HG03066 (cell line): ENCODE measurements around the gene ITPK1.

ENCODE experiments used
- ATAC-seq: cut with Tn5 transposase; IDR thresholded peaks from one replicate; pipeline ENCODE4 v1.9.1; 2021; ENCODE audit warnings: low read depth; ENCODE audit not compliant: unreplicated experiment

The ITPK1 gene

DNA sequence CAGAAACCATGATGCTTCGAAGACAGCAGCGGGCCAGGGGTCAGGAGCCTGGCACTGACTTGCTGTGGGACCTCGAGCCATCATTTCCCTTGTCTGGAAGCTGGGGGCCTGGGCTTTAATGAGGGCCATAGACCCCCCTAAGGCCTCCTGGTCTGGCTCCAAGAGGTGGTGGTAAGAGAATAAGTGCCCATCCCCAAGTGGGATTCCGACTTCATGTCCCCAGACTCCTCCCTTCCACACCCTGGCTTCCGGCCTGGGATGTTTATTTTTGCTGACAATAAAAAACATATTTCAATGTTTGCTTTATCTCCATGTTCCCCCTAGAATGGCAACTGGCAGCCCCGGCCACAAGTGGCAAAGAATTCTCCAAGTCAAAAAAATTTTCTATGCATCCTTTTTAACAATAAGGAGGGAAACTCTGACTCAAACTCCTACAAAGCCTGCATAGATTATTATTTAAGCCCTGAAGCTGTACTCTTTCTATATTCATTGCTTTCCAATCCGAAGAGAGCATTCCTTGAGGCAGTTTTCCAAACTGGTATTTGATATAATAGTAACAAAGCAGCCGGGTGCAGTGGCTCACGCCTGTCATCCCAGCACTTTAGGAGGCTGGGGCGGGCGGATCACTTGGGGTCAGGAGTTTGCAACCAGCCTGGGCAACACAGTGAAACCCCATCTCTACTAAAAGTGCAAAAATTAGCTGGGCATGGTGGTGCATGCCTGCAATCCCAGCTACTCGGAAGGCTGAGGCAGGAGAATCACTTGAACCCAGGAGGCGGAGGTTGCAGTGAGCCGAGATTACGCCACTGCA is 84.0 kb downstream of the ITPK1 start:
- no peak for ATAC-seq

DNA sequence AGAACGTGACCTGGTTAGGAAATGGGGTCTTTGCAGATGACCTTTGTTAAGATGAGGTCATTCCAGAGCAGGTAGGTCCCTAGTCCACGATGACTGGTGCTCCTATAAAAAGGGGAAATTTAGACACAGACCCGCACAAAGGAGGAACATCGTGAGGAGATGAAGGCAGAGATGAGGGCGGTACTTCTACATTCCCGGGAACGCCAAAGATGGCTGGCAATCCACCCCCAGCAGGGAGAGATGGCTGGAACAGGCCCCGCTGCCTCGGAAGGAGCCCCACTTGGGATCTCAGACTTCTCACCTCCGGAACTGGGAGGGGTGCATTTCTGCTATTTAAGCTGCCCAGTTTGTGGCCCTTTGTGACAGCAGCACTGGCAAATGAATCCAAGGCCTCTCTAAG is 85.0 kb downstream of the ITPK1 start:
- no peak for ATAC-seq

DNA sequence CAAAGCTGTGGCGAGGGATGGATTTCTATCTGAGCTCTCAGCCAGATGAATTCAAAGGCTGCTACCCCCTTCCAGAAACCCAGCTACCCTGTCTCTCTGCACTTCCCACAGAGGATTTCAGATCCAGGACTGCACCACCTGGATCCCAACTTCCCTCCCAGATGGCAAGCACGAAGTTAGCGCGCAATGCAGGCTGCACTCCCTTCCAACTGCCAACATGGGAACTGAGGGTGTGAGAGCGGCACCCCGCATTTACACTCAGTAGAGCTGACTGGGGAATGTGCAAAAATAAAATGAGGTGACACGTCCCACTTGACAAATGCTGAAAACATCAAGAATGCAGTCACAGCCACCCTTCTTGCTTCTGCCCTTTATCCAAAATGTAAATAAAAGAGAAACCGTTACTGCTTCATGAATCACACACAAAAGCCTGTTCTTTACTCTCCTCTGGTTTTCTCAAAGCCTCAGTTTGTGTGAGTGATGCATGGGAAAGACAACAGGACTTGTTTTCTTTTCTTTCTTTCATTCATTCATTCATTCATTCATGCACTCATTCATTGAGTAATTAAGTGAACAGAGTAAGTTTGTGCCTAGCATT is 85.7 kb downstream of the ITPK1 start:
- no peak for ATAC-seq

DNA sequence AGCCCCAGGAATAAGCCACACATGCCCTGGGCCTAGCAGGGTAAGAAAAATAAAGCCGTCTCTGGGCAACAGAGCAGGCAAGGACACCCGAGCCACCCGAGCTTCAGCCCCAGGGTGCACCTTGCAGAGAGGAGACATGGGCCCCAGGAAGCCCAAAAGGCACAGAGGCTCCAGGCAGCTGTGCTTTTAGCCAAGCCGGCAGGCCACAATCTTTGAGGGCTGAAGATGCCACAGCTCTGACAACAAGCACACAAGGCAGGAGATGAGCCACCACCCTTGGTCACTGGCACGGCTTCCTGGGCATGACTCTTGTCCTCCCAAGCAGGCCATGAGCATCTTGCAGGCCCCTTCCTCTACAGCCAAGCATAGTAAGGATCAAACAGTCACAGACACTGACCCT is 86.3 kb downstream of the ITPK1 start:
- no peak for ATAC-seq

DNA sequence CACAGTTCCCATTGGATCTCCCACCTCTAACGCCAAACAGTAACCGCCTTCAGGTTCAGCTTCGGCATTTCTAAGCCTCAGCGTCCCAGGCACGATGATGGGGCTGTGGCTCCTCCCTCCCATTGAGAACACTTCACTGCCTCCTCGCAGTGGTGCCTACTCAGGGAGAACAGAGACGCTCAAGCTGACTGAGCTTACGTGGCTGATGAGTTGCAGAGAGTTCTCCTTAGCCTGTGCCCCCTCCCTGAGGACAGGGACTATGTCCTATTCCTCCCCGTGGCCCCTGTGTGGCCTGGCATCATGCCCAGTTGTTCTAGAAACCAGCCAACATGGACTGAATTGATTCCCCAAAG is 87.0 kb downstream of the ITPK1 start:
- ATAC-seq = no peak

DNA sequence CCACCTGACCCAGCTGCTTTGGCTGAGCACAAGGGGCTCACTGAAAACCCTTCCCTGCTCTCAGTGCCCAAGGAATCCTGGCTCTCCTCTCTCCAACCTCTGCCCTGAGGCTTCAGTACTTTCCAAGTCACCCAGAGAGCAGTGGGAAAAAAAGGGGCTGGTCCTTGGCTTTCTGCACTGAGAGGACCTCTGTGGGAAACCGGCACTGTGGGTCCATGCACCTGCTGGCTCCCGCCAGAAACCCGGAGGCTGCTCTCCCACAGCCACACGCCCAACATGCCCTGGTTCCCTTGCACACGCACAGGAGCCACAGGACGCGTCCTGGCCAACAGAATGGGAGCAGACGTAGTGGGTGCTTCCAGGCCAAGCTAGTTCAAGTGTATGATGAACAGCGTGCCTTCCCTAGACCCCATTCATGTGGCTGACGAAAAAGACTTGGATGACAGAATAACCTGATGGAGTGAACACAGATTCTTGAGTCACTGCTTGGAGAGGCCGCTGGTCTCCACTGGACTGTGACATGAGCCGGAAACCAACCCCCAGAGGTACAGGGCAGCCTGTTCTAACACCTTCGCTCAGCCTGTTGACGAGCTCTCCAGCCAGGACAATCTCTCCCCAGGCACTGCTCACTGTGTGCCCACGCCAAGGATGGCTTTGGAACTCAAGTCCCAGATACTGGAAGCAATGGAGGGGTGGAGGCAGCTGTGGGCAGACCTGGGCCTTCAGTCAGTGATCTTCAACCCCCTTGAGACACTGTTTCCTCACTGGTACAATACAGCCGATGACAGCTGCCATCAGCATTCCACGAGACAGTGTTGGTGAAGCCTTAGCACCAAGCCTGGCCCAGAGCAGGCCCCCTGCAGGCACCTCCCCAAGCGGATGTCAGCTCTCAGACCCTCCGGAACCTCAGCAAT is 87.7 kb downstream of the ITPK1 start:
- ATAC-seq = no peak

DNA sequence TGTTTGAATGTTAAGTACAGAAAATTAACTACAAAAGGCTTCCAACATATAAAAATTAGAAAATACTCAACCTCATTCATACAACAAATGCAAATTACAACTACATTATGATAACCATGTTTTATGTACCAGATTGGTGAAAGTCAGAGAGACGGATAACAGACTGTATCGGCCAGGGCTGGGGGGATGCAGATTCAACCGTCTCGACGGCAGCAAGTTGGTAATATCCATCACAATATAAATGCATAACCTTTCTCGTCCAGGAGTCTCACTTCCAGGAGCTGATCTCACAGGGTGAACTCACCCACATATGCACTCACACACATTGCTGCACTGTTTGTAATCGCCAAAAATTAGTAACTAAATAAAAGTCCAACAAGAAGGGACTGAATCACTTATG is 89.4 kb downstream of the ITPK1 start:
- no peak for ATAC-seq

DNA sequence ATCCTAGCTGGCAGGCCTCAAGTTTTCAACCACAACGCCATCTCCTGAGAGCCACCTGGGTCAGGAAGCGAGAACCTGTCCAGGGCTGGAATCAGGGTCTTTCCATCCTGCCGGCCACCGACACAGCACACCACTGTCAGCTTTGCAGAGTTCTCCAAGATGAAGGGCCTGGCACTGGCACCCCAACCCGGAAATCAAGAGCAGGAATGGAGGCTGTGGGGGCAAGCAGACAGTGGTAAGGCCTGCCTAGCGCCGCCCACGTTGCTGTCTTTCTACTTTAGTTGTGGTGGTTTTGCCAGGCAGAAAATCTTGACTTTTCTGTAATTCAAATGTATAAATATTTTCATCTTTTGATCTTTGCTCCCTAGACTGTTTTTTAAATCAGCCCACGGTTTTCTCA is 90.7 kb downstream of the ITPK1 start:
- no peak for ATAC-seq

DNA sequence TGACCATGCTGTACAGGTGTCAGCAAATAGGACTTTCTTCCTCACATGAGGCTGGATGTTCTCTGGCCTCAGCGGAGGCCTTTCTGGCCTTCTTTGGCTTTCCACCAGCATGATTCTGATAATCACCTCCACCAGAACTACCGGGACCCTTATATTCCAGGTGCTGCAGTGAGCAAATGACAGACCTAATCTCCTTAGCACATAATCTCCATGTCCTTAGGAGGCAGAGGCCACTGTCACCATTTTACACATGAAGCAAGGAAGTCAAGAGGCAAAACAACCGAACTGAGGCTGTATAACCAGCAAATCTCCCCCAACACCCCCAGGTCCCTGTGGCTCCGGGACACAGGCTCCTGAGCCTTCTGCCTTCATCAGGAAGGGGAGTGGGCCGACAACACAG is 91.2 kb downstream of the ITPK1 start:
- no peak for ATAC-seq

DNA sequence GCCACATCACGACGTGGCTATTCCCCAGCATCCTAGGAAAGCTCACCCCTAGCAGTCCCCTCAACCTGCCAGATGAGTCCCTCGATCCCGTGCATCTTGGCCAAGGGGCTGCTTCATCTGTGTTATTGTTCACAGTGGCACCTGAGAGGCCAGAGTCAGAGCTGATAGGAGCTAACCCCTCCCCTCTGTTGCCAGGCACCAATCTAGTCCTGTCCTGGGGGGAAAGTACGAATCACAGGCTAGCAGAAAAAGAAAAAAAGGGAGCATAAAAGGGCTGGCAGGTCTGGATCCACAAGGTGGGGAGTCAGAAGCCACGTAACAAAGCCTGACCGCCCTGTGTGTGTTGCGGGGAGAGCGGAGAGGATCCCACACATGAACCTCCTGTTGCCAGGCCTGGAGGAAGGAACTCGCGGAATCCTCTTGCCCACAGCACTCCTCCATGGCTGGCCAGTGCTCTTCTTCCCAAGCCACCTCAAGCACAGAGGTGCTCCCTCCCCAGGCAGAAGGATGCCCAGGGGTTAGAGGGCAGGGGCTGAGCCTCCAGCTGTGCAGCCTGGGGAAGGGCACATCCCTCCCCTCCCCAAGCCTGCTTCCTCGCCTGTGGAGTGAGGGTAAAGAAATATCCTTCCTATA is 91.8 kb downstream of the ITPK1 start:
- ATAC-seq = no peak

DNA sequence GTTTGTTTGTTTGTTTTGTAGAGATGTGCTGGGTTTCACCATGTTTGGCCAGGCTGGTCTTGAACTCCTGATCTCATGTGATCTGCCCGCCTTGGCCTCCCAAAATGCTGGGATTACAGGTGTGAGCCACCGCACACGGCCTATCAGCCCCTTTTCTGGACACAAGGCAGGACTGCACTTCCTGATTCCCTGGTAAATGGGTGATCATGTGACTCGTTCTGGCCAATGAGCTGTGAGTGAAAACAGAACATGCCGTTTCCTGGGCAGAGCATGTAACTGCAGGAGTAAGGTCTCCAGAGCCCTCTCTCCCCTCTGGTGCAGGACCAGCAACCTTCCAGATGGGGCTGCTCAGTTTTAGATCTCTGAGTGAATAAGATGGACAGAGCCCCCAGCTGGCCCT is 92.7 kb downstream of the ITPK1 start:
- no peak for ATAC-seq

DNA sequence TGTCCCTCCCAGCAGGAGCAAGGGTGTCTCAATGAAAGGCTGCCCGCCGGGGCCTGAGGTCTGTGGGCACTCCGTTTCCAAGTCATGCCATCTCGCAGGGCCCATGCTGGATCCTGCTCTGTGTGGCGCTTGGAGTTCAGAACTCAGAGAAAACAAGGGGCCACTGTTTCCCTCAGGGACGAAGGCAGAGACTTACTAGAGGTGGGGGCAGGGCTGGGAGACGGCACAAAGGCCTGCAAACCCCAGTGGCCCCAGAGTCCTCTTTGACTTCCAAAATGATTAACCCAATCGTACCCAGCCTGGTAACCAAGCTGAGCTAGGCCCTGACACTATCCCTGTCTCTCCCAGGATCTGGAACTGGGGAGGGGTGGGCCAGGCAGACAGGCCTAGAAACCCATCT is 95.8 kb downstream of the ITPK1 start:
- no peak for ATAC-seq

DNA sequence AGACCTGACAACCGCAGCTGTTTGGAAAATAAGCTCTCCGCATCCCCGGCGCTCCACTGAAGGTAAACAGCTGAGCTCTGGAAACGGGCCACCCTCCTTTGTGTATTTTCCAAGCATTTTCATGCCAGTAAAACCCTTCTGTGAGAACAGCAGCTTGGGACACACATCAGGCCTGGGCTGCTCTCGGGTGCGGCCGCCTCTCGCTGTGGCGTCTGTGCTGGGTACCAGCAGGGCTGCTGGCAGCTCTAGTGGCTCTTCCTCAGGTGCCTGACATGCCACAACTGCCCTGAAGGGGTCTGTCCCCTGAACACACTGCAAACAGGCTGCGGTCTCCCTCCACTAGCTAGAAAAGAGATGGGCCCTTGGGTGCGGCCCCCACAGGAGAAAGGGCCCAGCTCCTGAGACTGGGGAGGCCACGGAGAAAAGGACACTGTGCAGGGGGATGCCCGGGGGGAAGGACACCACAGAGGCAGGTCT is 96.3 kb downstream of the ITPK1 start:
- ATAC-seq = no peak

DNA sequence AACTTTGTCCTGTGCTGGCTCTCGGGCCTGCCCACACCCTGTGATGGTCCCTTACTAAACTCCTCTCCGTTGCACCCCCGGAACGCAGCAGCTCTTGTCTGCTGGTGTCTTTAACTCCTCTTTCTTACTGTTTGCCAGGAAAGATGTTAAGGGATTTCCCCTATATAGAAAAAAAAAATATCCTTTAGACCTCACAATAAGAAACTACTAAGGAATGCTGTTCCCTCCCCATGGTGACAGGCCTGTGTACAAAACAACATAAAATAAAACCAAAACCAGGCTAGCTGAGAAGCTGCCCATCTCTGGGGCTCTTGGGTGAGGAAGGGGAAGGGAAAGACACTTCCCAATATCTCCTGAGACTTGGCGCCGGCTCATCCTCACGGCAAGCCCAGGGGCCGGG is 97.4 kb downstream of the ITPK1 start:
- ATAC-seq = no peak

DNA sequence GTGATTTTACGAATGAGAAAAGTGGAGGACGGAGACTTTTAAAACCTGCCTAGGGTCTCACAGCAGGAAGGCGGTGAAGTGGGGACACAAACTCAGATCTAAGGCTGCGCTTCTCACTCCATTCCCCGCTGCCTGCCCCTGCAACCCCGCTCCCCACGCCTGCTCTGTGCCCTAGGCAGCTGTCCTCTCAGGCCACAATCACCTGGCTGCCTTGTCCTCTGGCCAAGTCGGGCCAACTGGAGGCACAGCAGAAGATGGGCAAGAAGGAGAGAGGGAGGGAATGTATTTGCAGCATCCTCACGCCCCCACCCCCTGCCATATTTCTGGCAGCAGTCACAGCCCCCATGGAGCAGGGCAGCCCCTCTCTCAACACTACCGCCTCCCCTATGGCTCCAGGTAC is 97.8 kb downstream of the ITPK1 start:
- ATAC-seq = no peak

DNA sequence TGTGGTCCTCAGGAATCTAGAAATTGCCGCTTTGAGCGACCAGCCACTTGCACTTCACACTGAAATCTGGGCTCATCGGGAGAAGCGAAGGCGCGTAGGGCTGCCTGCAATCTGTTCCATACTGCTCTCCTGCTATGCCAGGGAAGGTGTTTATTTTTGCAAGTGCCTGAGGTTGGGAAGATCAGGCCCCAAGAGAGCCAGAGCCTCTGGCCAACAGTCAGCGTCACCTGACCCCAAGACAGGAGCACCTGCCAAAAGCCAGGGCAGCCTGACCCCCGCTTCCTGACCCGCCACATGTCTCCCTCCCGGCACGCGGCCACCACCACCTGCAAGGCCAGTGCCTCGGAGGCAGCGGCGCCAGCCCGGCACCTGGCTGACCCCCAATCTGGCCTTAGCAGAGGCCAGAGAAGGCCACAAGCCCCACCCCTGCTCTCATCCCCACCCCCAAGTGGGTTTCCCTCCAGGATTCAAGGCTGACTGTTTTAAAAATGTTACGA is 98.4 kb downstream of the ITPK1 start:
- ATAC-seq = no peak

DNA sequence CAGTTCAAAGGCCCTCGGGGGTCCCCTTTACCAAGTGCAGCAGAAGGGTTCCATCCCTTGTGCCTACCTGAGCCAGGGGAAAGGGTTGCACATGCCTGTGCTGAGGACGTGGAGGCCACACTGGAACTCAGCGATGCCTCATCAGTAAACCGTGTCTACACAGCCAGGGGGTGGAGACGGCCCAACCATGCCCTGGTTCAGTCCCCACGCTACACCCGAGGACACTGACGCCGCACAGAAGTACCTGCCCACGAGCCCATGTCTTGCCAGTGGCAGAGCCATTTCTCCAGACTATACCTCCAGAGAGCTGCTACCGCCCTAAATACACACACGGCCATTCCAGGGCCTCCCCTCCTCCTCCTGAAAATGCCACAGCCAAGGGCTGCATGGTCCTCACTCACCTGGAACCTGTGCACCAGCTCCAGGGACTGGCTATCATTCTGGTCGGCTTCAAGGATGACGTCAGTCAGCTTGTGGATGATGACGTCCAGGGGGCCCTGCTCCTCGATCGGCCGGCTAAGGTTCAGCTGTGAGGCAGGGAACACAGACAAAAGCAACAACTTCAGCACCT is 99.4 kb downstream of the ITPK1 start:
- ATAC-seq = no peak

DNA sequence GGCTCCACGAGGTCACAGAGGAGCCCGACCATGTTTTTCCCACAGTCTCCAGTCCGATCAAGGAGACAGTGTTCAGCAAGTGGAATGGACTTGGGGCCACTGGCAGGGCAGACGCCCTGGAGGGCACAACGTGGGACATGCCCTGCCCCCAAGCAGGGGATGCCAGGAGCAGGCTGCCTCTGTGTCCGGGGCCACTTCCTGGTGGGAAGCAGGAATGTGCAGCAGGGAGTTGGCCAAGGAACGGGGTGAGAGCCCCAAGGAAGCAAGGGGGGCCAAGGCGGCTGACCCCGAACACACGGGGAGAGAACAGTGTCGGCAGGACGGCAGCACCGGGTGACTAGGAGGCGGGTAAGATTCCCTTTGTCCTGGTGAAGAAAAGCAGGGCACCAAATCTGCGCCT is 100.2 kb downstream of the ITPK1 start:
- ATAC-seq = no peak

DNA sequence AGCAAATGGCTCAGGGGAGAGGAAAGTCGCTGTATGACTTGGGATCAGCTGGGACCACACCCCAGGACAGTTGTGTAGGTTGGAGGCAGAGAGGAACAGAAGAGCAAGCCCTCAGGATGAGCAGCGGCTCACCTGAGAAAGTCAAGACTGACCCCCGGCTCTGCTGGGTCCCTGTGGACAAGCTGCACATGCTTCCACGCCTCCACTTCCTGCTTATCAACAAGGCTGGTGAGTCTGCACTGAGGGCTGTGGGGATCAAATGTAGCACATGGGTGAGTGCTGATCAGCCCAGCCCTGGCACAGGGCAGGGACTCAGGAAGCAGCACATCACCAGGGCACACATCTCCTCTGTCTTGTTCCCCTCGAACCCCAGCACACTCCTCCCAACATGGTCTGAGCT is 100.7 kb downstream of the ITPK1 start:
- no peak for ATAC-seq
